ENCODE data around the gene ADGRV1.

Gene ADGRV1

GRCh38 chr5:91186101-91186500 lies 627.5 kb downstream of the ADGRV1 start:
- DNase-seq = no peak

- no peak for DNase-seq
Observed at GRCh38 chr5:91187032-91187431, 628.4 kb downstream of the ADGRV1 start.

GRCh38 chr5:91188755-91189154 lies 630.2 kb downstream of the ADGRV1 start:
- DNase-seq = no peak

GRCh38 chr5:91189480-91190313 lies 631.1 kb downstream of the ADGRV1 start:
- no peak for DNase-seq

- no peak for DNase-seq
Observed at GRCh38 chr5:91190314-91190690, 631.7 kb downstream of the ADGRV1 start.

GRCh38 chr5:91194824-91195381 lies 636.3 kb downstream of the ADGRV1 start:
- DNase-seq = no peak

- no peak for DNase-seq
Observed at GRCh38 chr5:91200692-91201091, 642.1 kb downstream of the ADGRV1 start.

- no peak for DNase-seq
Observed at GRCh38 chr5:91206103-91206502, 647.5 kb downstream of the ADGRV1 start.

- DNase-seq = no peak
Observed at GRCh38 chr5:91206734-91207133, 648.1 kb downstream of the ADGRV1 start.

GRCh38 chr5:91207248-91207647 lies 648.7 kb downstream of the ADGRV1 start:
- no peak for DNase-seq

GRCh38 chr5:91211997-91212713 lies 653.6 kb downstream of the ADGRV1 start:
- DNase-seq = no peak

GRCh38 chr5:91212714-91213092 lies 654.1 kb downstream of the ADGRV1 start:
- no peak for DNase-seq

Measured in NCI-H187 (cell line).